H54 (cell line): ENCODE measurements around the gene GNA14.
A peak's percentile ranks its signal among the peaks of the same experiment; 100 is the strongest.

Experiments
- DNase-seq: peaks from one replicate; pipeline ENCODE4 v3.0.0; 2011; ENCODE audit warnings: low spot score, mixed read lengths; ENCODE audit not compliant: insufficient read length
- FAIRE-seq: peaks from 3 replicates; lab custom pipeline; 2011; peaks lifted over from hg19 to GRCh38; lab: Jason Lieb, UNC
- POLR2A ChIP-seq: IDR thresholded peaks from 2 replicates; pipeline ENCODE4 v1.6.1; 2011; ENCODE audit warnings: low read depth, mild to moderate bottlenecking, low read length

GNA14 gene

DNA sequence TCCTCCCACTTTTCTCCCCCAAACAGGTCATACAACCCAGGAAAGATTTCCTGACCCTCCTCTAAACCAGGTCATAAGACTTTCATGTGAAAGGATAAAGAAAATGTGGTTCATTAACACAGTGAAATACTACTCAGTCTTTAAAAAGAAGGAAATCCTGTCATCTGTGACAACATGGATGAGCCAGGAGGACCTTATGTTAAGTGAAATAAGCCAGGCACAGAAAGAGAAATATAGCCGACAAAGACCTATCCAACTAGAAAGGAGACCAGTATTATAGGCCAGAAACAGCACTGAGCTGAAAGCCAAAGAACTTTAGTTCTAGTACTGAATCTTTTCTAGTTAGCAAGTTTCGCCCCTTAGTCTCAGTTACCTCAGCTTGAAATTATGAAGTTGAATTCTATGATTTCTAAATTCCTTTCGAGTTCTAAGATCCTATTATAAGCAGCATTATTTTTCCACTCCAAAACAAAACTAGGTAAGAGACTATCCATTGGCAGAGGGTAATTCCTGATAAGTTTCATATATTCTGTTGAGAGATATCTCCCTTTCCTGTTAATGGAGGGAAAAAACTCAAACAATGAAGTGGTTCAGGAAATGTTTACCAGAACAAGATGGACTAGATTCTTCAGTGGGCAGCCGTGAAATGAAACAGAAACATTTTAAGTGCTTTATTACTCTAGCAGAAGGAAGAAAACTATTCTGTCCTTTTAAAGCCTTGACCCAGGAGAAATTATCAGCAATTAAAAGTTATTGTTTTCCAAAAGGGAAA is 42.5 kb downstream of the GNA14 start:
- no peak for DNase-seq
- FAIRE-seq = no peak
- TF ChIP-seq POLR2A = no peak

DNA sequence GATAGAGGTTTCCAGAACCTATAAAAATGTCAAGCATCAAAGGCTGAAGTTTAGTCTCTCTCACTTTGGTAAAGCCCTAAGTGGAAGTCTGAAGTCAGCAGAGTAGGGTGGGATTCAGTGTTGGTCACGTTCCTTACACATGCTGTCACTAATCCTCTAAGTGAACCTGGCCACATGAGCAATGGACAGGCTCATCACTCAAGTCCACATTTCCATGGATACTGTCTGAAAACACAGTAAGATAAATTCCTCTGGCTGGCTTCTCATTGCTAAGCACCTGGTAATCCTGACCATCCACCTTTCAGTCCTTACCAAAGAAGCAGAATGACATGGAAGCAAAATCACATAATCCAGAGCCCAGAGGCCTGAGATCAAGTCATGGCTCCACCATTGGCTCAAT is 43.8 kb downstream of the GNA14 start:
- no peak for FAIRE-seq
- no peak for TF ChIP-seq POLR2A
- DNase-seq = no peak

DNA sequence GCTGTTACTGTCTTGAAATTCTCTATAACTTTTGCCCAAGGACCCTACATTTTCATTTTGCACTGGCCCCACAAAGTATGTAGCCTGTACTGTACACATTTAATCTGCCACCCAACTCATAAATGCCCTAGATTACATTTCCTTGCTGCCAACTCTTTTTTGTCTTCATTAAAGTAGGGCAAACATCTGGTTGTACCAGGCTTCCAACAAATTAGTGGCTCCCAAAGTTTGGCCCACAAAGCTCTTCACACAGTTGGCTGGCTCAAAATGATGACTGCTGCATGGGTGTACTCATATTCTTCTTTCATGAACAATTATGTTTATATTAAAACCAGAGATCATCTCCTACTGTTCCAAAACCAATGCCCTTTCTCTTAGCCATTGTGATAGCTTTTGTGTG is 45.3 kb downstream of the GNA14 start:
- TF ChIP-seq POLR2A = no peak
- no peak for DNase-seq
- no peak for FAIRE-seq

DNA sequence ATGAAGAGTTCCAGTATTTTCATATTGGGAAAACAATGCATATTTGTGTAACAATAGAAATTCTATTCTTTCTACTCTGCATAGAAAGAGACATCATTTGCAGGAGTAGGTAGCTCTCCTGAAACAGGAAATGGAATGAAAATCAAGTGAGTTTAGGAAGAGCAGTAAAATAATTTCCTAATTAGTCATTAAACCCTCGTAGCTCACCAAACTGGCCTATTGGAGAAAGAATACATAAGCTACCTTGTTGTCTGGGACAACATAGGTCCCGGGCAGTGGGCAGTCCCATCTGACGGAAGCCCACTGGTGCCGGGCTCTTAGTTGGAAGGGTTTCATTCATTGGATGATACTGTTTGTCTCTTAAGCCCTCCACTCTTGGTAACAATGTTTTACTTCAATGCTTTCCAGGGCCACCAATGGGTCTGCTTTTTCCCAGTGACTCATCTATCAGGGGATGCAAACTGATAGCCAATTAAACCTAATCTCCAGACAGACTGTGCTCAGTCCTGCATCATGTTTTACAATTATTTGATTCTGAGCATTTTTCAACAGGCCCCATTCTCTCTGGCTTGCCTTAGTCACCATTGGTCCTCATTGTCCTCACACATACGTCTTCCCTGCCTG is 46.5 kb downstream of the GNA14 start:
- peak; percentile 30 for FAIRE-seq
- TF ChIP-seq POLR2A = no peak
- no peak for DNase-seq

DNA sequence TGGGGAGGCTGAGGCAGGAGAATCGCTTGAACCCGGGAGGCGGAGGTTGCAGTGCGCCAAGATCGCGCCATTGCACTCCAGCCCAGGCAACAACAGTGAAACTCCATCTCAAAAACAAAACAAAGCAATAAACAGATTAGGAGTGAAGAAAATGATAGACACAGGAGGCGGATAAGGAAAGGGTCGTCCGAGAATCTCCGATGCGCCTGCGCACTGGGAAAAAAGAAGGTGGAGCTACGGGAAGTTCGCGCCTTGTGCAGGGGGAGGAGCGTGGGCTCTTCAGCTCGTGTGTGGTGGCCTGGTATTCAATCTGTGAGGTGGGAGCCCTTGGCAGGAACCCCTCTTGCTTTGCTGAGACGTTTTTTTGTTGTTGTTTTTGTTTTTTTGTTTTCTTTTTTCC is 47.3 kb downstream of the GNA14 start:
- no peak for DNase-seq
- no peak for FAIRE-seq
- TF ChIP-seq POLR2A = no peak

DNA sequence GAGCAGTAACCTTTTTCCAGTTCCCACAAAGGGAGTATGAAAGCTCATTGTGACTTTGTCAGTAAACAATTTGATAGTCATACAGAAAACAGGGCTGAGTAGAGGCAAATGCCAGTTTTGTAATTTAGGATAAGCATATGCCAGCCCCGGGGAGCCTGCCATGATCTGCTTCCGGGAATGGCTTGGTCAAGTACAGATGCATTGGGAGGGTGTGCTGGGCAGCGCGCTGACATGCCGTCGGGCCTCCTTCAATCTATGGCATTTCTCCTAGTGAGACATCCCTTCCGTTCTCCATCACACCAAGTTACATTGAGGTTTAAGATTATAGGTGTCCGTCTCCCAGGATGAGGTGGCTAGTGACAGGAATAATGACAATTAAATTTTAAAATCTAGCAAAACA is 48.6 kb downstream of the GNA14 start:
- DNase-seq (no peak), FAIRE-seq (no peak)
- TF ChIP-seq POLR2A = no peak

DNA sequence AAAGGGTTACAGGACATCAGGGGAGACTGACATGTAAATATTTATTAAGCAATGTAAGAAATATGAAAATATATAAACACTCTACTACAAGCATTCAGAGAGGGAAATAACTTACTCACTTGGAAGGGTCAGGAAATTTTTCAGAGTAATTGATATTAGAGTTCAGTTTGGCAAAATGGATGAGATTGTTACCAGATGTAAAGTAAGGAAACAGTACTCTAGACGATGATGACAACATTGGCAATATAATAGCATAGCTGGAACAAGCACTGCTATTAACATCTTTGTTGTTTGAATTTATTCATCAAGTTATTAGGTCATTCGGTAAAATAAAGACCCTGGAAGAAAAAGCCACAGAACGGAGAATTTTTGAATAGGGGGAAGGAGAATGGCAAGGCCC is 49.1 kb downstream of the GNA14 start:
- FAIRE-seq = no peak
- TF ChIP-seq POLR2A = no peak
- no peak for DNase-seq

DNA sequence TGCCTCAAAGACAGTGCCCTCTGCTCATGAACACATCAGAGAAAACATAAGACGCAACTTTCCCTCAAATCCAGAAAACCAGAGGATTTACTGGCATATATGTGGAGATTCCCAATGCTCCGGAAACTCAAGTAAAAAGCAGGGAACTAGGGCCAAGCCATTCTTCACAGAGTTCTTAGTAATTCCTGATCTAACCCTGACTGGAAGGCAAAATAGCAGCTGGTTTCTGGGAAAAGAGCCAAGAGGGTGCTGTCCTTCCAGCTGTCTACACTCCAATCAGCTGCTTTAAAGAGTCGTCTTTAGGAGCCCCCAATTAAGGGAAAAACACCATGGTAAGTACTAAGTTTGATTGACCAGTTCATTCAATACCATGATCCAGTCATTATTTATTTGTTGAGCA is 49.6 kb downstream of the GNA14 start:
- FAIRE-seq = no peak
- no peak for DNase-seq
- TF ChIP-seq POLR2A = no peak

DNA sequence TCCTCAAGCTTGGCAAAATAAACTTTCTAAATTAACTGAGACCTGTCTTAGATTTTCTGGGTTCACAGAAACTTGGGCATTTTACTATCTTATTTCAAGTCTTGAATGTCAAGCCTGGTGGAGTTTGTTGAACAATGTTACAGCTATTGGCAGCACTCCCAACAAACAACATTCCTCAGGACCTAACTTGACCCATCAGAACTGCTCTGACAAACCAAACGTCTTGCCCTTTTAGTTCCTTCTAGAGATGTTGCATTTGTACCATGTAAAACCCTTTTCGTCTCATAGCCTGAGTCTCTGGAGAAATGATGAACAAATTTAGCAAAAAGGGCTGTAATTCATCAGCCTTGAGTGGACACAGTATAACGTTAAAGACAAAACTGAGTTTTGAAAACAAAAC is 51.1 kb downstream of the GNA14 start:
- no peak for FAIRE-seq
- no peak for TF ChIP-seq POLR2A
- DNase-seq = no peak

DNA sequence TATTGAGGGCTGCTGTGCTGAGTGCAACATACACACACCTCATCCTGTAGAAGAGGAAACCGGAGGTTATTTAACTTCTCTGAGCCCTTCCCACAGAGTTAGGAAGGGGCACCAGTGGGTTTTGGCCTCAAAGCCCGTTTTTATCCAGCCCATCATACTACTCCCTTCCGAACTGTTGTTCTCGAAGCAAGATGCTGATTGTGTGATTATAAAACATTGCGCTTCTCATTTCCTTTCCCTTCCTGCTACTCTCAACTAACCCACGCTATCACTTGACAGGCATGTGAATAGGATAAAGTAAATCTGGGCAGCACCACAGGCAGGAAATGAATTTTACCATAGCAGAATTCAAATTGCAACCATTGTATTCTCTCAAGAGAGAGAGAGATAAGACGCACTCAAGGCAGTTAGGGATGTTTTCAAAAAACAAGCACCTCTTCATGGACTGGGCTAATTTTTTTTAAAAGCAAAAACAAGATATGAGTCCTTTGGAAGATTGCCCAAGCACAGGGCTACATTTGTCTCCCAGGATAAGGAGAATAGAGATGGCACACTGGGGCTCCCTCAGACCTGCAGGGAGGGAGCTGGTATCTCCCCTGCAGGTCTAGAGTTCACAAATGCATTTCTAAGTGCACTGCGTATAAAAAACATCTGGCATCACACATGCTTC is 52.6 kb downstream of the GNA14 start:
- DNase-seq = no peak
- FAIRE-seq = no peak
- no peak for TF ChIP-seq POLR2A

DNA sequence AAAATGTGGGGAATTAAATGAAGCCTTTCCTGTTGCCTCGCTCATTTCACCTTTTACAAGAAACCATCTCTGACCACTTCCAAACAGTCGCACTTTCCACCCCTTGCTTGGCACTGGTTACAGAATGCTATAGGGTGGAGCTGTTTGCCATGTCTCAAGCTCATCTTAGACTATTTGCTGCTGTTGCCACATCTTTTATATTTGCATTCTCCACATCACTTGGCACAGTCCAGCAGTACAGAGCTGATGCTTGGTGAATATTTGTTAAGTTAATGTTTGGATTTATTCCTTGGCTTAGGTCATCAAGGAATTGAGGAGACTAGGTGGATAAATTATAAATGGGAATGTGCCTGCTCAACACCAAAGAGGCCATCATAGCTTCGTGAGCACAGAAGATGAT is 53.2 kb downstream of the GNA14 start:
- no peak for TF ChIP-seq POLR2A
- no peak for FAIRE-seq
- DNase-seq = no peak

DNA sequence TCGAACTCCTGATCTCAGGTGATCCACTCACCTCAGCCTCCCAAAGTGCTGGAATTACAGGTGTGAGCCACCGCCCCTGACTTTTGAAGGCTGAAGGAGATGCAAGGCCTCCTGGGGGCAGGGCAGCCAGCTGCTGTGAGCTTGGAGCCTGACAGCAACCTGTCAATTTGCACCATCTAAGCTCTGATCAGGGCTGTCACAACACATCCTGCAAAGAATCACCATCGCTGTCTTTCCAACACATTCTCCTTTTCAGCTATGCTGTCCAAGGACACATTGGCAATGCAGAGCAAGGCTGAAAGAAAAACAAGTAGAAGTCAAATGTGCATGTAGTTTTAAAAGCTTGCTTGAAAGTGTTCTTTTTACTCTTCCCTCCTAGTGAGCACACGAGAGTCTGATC is 54.6 kb downstream of the GNA14 start:
- DNase-seq (no peak), FAIRE-seq (no peak)
- no peak for TF ChIP-seq POLR2A

DNA sequence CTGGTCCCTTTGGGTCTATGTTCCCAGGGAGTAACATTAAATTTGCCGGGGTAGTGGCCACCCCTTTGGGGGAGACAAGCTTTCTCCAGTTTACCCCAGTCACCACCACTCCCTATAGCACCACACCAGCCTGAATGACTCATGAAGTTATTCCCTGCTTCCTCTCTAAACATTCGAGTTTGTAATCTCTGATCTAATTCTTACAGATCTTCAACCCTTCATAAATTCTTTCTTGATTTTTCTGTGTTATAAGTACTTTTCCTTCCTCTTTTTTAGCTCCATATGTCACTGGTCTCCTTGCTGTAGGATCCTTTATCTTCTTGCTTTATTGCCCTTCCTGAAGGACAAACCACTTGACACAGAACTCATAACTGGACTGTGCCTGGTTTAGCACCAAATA is 55.6 kb downstream of the GNA14 start:
- no peak for TF ChIP-seq POLR2A
- no peak for DNase-seq
- no peak for FAIRE-seq

DNA sequence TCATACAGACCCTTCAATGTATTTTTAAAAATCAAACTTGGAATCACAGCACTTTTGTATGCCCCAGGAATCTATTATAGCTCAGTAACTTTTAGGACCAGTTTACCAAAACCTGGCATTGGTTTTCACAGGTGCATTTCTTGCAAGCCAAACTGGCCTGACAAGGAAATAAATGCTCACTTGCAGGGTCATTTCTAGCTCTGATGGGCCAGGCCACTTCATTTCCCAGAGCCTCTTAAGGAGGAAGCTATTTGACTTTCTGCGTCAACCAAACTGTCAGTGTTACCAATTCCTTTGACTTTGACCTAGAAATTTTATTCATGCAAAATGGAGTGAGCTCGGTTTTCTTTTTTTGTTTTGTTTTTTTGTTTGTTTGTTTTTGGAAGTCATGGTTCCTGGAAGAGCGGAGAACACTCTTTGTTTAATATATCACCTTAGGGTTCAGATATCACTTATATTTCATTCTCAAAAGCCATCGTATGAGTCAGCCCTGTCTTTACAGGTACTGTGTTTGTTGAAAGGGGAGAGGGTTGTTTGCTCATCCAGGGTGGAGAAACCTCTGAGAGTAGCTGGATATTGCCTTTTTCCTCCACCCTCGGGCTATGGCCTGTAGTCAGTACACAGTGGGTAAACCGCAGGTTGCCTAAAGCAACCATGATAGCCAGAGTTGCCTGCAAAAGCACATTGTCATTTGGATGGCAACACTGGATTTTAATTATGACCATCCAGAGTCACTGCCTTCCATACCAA is 58.9 kb downstream of the GNA14 start:
- DNase-seq = no peak
- FAIRE-seq = peak; percentile 43
- no peak for TF ChIP-seq POLR2A
